ENCODE data around the gene HP.
A peak's percentile ranks its signal among the peaks of the same experiment; 100 is the strongest.
"Not testable (repeated sequence)": the region's sequence is repeated elsewhere in the genome, so short reads cannot be mapped to it uniquely, and the experiment has no call there.

Gene HP, protein sequence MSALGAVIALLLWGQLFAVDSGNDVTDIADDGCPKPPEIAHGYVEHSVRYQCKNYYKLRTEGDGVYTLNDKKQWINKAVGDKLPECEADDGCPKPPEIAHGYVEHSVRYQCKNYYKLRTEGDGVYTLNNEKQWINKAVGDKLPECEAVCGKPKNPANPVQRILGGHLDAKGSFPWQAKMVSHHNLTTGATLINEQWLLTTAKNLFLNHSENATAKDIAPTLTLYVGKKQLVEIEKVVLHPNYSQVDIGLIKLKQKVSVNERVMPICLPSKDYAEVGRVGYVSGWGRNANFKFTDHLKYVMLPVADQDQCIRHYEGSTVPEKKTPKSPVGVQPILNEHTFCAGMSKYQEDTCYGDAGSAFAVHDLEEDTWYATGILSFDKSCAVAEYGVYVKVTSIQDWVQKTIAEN

DNA sequence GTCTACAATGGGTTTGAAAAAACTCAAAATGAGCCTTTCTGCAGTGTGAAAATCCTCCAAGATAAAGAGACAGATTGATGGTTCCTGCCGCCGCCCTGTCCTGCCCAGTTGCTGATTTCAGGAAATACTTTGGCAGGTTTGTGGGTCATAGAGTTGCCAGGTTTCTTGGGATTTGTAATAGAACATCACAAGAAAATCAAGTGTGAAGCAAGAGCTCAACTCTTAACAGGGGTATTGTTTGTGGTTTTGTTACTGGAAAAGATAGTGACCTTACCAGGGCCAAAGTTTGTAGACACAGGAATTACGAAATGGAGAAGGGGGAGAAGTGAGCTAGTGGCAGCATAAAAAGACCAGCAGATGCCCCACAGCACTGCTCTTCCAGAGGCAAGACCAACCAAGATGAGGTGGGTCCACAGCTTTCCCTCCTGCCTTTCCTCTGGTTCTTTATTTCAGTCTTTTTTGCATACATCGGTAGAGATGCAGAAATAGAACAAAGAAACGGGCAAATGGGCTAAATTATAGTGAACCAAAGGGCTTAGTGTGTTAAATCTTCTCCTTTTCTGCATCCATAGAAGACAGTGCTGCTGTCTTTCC, at the start of gene HP:
Gene HP, plus strand, starts transcription at position 252 of the 594 bp plus-strand sequence. Its CDS starts 148 bp downstream, at position 400.
- H3K27ac ChIP-seq: not testable (repeated sequence)

DNA sequence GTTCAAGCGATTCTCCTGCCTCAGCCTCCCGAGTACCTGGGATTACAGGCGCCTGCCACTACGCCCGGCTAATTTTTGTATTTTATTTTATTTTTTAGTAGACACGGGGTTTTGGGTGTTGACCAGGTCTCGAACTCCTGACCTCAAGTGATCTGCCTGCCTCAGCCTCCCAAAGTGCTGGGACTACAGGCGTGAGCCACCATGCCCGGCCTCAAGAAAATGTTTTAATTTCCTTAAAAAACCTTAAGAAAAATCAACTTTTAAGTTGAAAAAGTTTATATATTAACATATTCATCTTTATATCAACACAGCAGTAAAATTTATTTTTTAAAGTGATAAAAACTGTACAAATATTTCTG, 46.3 kb upstream of the HP start:
- peak overlapping the region; percentile 68 for H3K27ac ChIP-seq

DNA sequence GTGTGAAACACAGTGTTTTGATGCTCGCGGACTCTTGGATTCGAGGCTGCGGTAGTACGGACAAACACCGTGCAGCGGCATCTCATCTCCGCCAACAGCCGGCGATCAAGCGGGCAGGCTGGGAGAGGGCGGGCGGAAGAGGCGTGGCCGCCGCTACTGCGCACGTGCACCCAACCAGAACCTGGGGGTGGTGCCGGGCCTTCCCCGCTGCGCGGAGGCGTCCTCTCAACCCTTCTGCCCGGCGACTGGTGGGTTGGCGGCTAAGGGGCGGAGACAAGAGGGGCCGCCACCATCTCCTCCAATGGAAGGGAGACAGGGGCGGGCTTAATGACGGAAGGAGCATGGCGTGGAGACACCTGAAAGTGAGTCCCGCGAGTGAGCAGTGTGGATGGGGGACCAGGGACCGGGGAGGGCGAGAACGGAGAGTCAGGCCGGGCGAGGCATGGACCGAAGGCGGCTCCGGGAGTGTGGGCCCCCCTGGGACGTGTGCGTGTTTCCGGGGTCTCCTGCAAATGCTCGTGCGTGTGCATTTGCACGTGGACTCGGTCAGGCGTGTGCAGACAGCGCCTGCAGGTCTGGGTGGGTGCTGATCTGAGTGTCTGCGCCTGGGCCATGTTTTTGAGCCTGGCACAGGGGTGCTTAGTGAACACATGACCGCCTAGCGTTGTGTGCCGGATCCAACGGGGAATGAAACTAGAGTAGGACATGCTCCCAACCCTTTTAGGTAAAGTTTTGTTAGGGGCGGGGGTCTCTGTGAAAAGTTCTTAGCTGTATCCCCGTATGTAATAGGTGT, 45.7 kb upstream of the HP start, which contains the start of gene DHODH:
Gene DHODH, plus strand, starts transcription at position 321 of the 793 bp plus-strand sequence. Its CDS starts 21 bp downstream, at position 342.
- TF ChIP-seq, protein P1, sequence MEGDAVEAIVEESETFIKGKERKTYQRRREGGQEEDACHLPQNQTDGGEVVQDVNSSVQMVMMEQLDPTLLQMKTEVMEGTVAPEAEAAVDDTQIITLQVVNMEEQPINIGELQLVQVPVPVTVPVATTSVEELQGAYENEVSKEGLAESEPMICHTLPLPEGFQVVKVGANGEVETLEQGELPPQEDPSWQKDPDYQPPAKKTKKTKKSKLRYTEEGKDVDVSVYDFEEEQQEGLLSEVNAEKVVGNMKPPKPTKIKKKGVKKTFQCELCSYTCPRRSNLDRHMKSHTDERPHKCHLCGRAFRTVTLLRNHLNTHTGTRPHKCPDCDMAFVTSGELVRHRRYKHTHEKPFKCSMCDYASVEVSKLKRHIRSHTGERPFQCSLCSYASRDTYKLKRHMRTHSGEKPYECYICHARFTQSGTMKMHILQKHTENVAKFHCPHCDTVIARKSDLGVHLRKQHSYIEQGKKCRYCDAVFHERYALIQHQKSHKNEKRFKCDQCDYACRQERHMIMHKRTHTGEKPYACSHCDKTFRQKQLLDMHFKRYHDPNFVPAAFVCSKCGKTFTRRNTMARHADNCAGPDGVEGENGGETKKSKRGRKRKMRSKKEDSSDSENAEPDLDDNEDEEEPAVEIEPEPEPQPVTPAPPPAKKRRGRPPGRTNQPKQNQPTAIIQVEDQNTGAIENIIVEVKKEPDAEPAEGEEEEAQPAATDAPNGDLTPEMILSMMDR (conservative IDR thresholded peaks at IDR 0.05): 0 out of 2 replicates have a peak, but pooled peaks have one; percentile 10
- peak within 1 kb of the TSS; percentile 68 for H3K27ac ChIP-seq

DNA sequence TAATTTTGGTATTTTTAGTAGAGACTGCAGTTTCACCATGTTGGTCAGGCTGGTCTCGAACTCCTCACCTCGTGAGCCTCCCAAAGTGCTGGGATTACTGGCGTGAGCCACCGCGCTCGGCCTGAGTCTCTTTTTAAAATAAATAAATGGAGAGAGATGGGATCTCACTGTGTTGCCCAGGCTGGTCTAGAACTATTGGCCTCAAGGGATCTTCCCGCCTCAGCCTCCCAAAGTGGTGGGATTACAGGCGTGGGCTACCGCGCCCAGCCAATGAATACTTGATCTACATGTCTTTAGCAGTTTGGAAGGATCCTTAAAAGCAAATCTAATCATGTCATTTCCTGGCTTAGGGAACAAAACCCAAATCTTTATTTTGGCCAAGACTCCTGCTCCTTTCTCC, 44.5 kb upstream of the HP start:
- no peak overlapping the region for H3K27ac ChIP-seq
- TF ChIP-seq, protein P1 (conservative IDR thresholded peaks at IDR 0.05): no peak

DNA sequence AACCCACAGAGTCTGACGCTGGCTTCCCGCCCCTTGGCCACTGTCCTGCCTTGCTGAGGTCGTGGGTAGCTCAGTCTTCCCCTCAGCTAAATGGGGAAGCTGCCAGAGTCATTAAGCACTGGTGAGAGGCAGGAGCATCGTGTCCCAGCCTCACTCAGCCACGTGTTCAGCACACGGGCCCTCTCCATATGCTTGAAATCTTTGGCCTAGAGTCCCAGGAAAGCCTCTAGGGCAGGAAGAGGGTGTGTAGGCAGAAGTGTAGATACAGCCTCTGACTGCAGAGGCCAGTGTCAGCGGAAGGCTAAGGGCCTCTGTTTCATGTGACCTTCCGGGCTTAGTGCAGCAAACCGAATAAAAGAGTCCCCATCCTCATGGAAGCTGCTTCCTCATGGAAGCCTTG, 41.7 kb upstream of the HP start:
- H3K27ac ChIP-seq: no peak overlapping the region
- TF ChIP-seq, protein P1 (conservative IDR thresholded peaks at IDR 0.05): no peak

DNA sequence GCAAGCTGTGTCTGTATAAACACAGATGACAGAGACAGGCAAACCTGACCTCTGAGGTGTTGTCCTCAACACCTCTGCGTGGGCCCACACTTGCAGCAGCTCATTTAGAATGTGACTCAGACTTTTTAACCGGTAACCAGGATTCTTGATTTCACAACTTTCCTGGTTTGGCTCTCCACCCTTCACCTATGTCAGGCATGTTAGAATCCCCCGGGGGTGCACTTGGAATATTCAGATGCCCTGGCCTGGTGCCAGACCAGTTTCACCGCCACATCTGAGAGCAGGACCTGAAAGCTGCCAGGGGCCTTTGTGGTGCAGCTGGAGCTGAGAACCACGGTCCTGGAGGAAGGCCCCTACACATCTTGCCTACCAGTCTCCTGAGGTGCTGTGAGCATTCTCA, 40.9 kb upstream of the HP start:
- no peak overlapping the region for H3K27ac ChIP-seq

DNA sequence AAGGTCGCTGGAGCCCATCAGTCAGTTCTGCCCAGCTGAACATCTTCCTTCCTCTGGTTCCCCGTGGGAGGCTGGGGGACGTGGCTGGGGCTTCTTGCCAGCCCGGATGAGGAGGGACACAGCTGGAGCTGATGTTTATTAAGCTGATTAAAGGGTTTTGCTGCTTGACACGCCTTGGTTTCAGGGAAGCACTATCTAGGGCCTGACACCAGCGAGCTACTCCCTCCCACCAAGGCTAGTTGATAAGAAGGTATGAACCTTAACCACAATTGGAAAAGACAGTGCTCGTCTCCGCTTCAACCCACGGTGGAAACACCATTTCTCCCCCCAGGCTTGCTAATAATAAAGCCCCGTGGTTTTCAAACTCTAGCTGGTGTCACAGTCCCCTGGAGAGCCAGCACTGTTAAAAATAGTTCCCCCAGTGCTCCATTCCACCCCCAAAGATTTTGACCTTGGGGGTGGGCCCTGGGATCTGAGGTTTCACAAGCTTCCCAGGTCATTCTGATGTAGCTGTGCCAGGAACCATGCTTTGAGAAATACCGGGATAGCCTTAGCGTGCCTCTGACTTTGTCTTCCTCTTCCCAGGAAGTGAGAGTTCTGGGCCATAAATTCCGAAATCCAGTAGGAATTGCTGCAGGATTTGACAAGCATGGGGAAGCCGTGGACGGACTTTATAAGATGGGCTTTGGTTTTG, 40.3 kb upstream of the HP start:
- TF ChIP-seq, protein P1 (conservative IDR thresholded peaks at IDR 0.05): no peak
- H3K27ac ChIP-seq: no peak overlapping the region

More for the DNA sequence above, 40.9 kb upstream of the HP start:
- TF ChIP-seq, protein P1 (conservative IDR thresholded peaks at IDR 0.05): no peak

DNA sequence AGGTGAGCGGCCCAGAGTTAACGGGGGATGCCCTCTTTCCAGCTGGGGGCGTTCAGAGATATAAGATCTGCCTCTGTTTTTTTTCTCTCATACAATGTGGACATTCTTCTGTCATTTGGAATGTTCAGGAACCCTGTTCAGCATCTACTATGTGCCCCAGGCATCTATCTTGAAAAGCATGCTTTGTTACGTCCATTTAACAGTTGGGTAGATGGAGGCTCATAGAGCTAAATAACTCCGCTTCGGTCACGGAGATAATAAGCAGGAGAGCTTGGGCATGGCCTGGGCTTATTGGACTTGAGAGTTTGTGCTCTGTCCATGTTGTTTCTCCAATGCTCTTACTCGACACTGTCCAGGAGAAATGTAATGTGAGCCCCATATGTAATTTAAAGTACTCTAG, 39.6 kb upstream of the HP start:
- no peak overlapping the region for H3K27ac ChIP-seq

More for the DNA sequence above, 39.6 kb upstream of the HP start:
- TF ChIP-seq, protein P1 (conservative IDR thresholded peaks at IDR 0.05): no peak
